Neural progenitor cell (in vitro differentiated cells): Measurements from ENCODE around the gene SLC35B3.

Source experiments
- EZH2 ChIP-seq: fragments of 200-600 bp; sonication (generic); IDR thresholded peaks from 2 replicates; pipeline ENCODE4 v1.6.1; 2017; ENCODE audit warnings: antibody characterized with exemption, mild to moderate bottlenecking, moderate library complexity
- TF ChIP-seq, protein P1 (sequence below): fragments of 200-600 bp; sonication (generic); IDR thresholded peaks from 2 replicates; pipeline ENCODE4 v1.5.1; 2017; ENCODE audit warnings: antibody characterized with exemption, mild to moderate bottlenecking

DNA sequence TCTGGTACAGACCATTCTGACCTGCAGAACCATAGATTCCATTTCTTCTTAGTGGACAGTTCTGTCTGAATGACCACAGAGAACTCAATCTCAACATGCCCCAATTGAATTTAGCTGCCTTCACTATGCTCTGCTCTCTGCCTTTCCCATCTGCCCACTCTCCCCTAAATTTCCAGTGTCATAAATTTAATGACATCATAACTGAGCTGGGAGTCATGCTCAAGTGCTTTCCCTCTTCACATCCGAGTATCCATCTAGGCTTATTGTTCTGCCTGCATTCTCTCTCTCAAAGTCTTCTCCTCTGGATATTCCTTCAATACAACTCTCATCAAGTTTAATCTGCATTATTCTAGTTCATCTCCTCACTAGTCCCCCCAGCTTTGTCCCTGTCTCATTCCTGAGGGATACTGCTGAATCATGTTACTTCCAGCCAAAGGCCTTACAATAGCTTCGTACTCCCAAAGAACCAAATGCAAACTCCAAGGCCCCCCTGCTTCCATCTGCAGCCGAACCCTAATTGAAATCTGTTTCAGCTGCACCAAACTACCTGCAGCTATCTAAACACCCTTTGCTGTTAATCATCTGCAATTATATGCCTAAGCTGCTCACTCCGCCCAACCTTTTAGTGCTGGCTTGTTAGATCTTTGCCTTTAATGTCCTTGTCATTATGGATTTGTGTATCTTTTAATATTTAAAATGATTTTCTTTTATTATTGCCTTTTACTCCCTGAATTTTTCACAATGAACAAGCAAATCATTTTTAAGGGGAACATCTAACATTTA is 46.1 kb downstream of the SLC35B3 start:
- TF ChIP-seq EZH2, result no peak
- TF ChIP-seq, protein P1, sequence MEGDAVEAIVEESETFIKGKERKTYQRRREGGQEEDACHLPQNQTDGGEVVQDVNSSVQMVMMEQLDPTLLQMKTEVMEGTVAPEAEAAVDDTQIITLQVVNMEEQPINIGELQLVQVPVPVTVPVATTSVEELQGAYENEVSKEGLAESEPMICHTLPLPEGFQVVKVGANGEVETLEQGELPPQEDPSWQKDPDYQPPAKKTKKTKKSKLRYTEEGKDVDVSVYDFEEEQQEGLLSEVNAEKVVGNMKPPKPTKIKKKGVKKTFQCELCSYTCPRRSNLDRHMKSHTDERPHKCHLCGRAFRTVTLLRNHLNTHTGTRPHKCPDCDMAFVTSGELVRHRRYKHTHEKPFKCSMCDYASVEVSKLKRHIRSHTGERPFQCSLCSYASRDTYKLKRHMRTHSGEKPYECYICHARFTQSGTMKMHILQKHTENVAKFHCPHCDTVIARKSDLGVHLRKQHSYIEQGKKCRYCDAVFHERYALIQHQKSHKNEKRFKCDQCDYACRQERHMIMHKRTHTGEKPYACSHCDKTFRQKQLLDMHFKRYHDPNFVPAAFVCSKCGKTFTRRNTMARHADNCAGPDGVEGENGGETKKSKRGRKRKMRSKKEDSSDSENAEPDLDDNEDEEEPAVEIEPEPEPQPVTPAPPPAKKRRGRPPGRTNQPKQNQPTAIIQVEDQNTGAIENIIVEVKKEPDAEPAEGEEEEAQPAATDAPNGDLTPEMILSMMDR, result no peak
